ENCODE data around the gene MXI1.

GRCh38 chr10:110334061-110334656, 126.8 kb downstream of the MXI1 start:
- TF ChIP-seq POLR2A (IDR thresholded peaks at IDR 0.05) (no peak), CTCF (IDR thresholded peaks at IDR 0.05) (no peak)
